Neural cell (in vitro differentiated cells): Measurements from ENCODE around the gene PFKL.

ENCODE experiments used
- CTCF ChIP-seq: fragments of 450-650 bp; IDR thresholded peaks from 2 replicates; pipeline ENCODE4 v1.5.1; 2014; ENCODE audit warnings: antibody characterized with exemption, mild to moderate bottlenecking, moderate library complexity; ENCODE audit not compliant: poor library complexity, severe bottlenecking
- EP300 ChIP-seq: fragments of 450-650 bp; conservative IDR thresholded peaks from 2 replicates; pipeline ENCODE4 v1.6.1; 2014; ENCODE audit warnings: antibody characterized with exemption, mild to moderate bottlenecking, moderate library complexity; ENCODE audit not compliant: poor library complexity, severe bottlenecking
- EZH2 ChIP-seq: fragments of 200-600, 300-800 bp; shearing (Covaris generic), sonication (generic); IDR thresholded peaks from 2 replicates; pipeline ENCODE4 v1.6.1; 2014; ENCODE audit warnings: antibody characterized with exemption, low read length, borderline replicate concordance, mild to moderate bottlenecking; ENCODE audit not compliant: insufficient read depth, poor library complexity, severe bottlenecking
- MXI1 ChIP-seq: fragments of 450-650 bp; conservative IDR thresholded peaks from 2 replicates; pipeline ENCODE4 v1.6.1; 2014; ENCODE audit warnings: antibody characterized with exemption, mild to moderate bottlenecking; ENCODE audit not compliant: poor library complexity, severe bottlenecking
- POLR2AphosphoS5 ChIP-seq: IDR thresholded peaks from 2 replicates; pipeline ENCODE4 v1.6.1; 2012
- RAD21 ChIP-seq: fragments of 450-650 bp; conservative IDR thresholded peaks from 2 replicates; pipeline ENCODE4 v1.6.1; 2014; ENCODE audit warnings: antibody characterized with exemption, mild to moderate bottlenecking, moderate library complexity
- REST ChIP-seq: IDR thresholded peaks from 2 replicates; pipeline ENCODE4 v1.6.1; 2012; ENCODE audit warnings: borderline replicate concordance
- SMC3 ChIP-seq: fragments of 450-650 bp; conservative IDR thresholded peaks from 2 replicates; pipeline ENCODE4 v1.6.1; 2014; ENCODE audit warnings: antibody characterized with exemption, mild to moderate bottlenecking, moderate library complexity; ENCODE audit not compliant: poor library complexity
- TAF1 ChIP-seq: IDR thresholded peaks from 2 replicates; pipeline ENCODE4 v1.6.1; 2012; ENCODE audit warnings: low read depth

GRCh38 chr21:44292812-44293195, 7.0 kb upstream of the PFKL start:
- TF ChIP-seq CTCF (no peak), REST (no peak), EZH2 (no peak), SMC3 (no peak), MXI1 (no peak), RAD21 (no peak), POLR2AphosphoS5 (no peak), EP300 (no peak), TAF1 (no peak)
